Measurements from ENCODE around the gene KIF12. TPM values are rescaled to one million over a fixed set of nuclear protein-coding genes. Genes with fewer than 3 reads are reported as not detected.

The KIF12 gene
- total and polyA plus RNA-seq, 2 donors (not counting 3 experiments of a cell fraction or from before 2014, with no cell fraction given): 0.46 to 0.97 TPM

DNA sequence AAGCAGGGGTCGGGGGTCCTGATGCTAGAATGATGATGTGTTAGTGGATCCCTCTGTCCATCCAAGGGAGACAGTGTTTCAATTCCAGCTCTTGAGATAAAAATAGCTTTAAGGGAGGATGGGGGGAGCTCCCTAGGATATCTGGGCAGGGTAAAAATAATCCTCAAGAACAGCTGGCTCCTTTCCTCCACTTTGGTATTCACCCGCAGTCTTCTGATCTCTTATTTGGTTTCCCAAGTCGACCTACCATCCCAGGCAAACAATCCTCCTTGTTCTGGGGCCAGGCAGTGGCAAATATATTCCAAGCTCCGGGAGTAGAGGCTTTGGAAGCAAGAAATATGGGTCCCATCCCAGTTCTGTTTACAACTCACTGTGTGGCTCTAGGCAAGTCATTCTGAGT, 41.8 kb upstream of the KIF12 start:
- Histone ChIP-seq H3K9ac (replicated peaks; ENCODE audit: extremely low read depth, insufficient read depth, low read length) (no peak overlapping the region), H3K36me3 (ENCODE audit: control insufficient read depth in 2 of 2, extremely low read depth in 1 of 2, insufficient read depth in 2 of 2, low read length in 2 of 2) (no peaks in the 10 kb centered on the region), H3K9me1 (replicated peaks; ENCODE audit: control insufficient read depth, extremely low read depth, insufficient read depth, low read length) (no peaks in the 10 kb centered on the region), H2AFZ (ENCODE audit: low read depth, low read length) (no peak overlapping the region), H3K4me1 (ENCODE audit: control insufficient read depth, extremely low read depth, insufficient read depth, low read length) (no peaks in the 10 kb centered on the region), H3K27me3 (ENCODE audit: control insufficient read depth in 2 of 2, insufficient read depth in 2 of 2, low read length in 2 of 2) (peaks cover 26 to 28% of the 10 kb centered on the region in 2 experiments), H3K27ac (ENCODE audit: insufficient read depth, low read depth, low read length) (no peak overlapping the region), H3K79me2 (ENCODE audit: control insufficient read depth, insufficient read depth, low read length) (no peaks in the 10 kb centered on the region), H3K4me3 (replicated peaks in 1 of 3; ENCODE audit: insufficient read depth in 1 of 3, low read depth in 1 of 3, low read length in 3 of 3) (no peak overlapping the region), H4K20me1 (replicated peaks; ENCODE audit: control insufficient read depth, extremely low read depth, insufficient read depth, low read length) (no peaks in the 10 kb centered on the region), H3K4me2 (ENCODE audit: insufficient read depth, low read length) (no peak overlapping the region), H3K9me3 (replicated peaks; ENCODE audit: control insufficient read depth, insufficient read depth, low read length) (no peaks in the 10 kb centered on the region)
- intact Hi-C loops (cut with micrococcal nuclease): no loop called here
- DNase-seq (ENCODE audit: low read depth, low spot score): no peak
- ChIA-PET CTCF (interaction anchor here (1.5 to 3.6 kb wide), 5 partner anchors 9 to 150 kb away, joined by 4 to 28 read pairs (median 7); no protein-coding TSS in a partner anchor), POLR2A (no interaction called here)
- TF ChIP-seq POLR2A (IDR thresholded peaks at IDR 0.05; ENCODE audit: low read depth, low read length) (no peak), POLR2AphosphoS5 (IDR thresholded peaks at IDR 0.05; ENCODE audit: insufficient read depth, low read depth, low read length) (no peak)
- TF ChIP-seq, protein P1, sequence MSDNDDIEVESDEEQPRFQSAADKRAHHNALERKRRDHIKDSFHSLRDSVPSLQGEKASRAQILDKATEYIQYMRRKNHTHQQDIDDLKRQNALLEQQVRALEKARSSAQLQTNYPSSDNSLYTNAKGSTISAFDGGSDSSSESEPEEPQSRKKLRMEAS (IDR thresholded peaks at IDR 0.05; ENCODE audit: insufficient read depth, insufficient read length): no peak
- TF ChIP-seq, protein P2, sequence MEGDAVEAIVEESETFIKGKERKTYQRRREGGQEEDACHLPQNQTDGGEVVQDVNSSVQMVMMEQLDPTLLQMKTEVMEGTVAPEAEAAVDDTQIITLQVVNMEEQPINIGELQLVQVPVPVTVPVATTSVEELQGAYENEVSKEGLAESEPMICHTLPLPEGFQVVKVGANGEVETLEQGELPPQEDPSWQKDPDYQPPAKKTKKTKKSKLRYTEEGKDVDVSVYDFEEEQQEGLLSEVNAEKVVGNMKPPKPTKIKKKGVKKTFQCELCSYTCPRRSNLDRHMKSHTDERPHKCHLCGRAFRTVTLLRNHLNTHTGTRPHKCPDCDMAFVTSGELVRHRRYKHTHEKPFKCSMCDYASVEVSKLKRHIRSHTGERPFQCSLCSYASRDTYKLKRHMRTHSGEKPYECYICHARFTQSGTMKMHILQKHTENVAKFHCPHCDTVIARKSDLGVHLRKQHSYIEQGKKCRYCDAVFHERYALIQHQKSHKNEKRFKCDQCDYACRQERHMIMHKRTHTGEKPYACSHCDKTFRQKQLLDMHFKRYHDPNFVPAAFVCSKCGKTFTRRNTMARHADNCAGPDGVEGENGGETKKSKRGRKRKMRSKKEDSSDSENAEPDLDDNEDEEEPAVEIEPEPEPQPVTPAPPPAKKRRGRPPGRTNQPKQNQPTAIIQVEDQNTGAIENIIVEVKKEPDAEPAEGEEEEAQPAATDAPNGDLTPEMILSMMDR (IDR thresholded peaks at IDR 0.05; ENCODE audit: extremely low read depth in 1 of 2, insufficient read depth in 1 of 2, low read depth in 1 of 2, low read length in 2 of 2): no peak
- no TSS peak for BruUV-seq (replicated peaks)
- dilution Hi-C loops (cut with MboI; ENCODE audit: extremely low pct_ligation_motif_present, low sequenced_read_pairs): no loop called here
- FAIRE-seq: no peak

DNA sequence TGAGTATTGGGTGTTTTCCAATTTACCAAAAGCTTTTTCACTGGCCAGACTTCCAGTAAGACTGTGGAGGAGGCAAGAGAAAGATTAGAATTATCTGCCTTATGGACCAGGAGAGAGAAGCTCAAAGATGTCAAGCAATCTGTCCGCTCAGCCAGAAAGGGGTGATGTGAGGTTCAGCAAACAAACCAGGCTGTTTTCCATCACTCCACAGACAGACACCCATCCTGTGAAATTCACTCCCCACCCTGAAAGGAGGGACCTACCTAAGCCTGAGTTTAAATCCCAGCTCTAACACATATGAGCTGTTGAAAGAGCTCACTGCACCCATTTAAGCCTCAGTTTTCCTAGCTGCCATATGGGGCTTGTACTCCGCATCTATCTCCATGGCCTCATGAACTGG, 41.3 kb upstream of the KIF12 start:
- Histone ChIP-seq H3K27me3 (ENCODE audit: control insufficient read depth in 2 of 2, insufficient read depth in 2 of 2, low read length in 2 of 2) (peaks cover 28 to 31% of the 10 kb centered on the region in 2 experiments), H3K9me3 (replicated peaks; ENCODE audit: control insufficient read depth, insufficient read depth, low read length) (no peaks in the 10 kb centered on the region), H3K27ac (ENCODE audit: insufficient read depth, low read depth, low read length) (no peak overlapping the region), H2AFZ (ENCODE audit: low read depth, low read length) (no peak overlapping the region), H4K20me1 (replicated peaks; ENCODE audit: control insufficient read depth, extremely low read depth, insufficient read depth, low read length) (no peaks in the 10 kb centered on the region), H3K9me1 (replicated peaks; ENCODE audit: control insufficient read depth, extremely low read depth, insufficient read depth, low read length) (no peaks in the 10 kb centered on the region), H3K4me2 (ENCODE audit: insufficient read depth, low read length) (no peak overlapping the region), H3K36me3 (ENCODE audit: control insufficient read depth in 2 of 2, extremely low read depth in 1 of 2, insufficient read depth in 2 of 2, low read length in 2 of 2) (no peaks in the 10 kb centered on the region), H3K4me1 (ENCODE audit: control insufficient read depth, extremely low read depth, insufficient read depth, low read length) (no peaks in the 10 kb centered on the region), H3K79me2 (ENCODE audit: control insufficient read depth, insufficient read depth, low read length) (no peaks in the 10 kb centered on the region), H3K9ac (replicated peaks; ENCODE audit: extremely low read depth, insufficient read depth, low read length) (no peak overlapping the region), H3K4me3 (replicated peaks in 1 of 3; ENCODE audit: insufficient read depth in 1 of 3, low read depth in 1 of 3, low read length in 3 of 3) (no peak overlapping the region)
- dilution Hi-C loops (cut with MboI; ENCODE audit: extremely low pct_ligation_motif_present, low sequenced_read_pairs): no loop called here
- BruUV-seq (replicated peaks): no TSS peak
- CTCF ChIA-PET: interaction anchor here (1.5 to 3.6 kb wide), 5 partner anchors 9 to 151 kb away, joined by 4 to 28 read pairs (median 7); no protein-coding TSS in a partner anchor
- no peak for TF ChIP-seq JUN (IDR thresholded peaks at IDR 0.05; ENCODE audit: borderline replicate concordance, insufficient read depth, insufficient read length, low read depth)
- TF ChIP-seq, protein P2 (IDR thresholded peaks at IDR 0.05; ENCODE audit: extremely low read depth in 1 of 2, insufficient read depth in 1 of 2, low read depth in 1 of 2, low read length in 2 of 2): no peak
- TF ChIP-seq POLR2A (IDR thresholded peaks at IDR 0.05; ENCODE audit: low read depth, low read length): no peak
- no peak for TF ChIP-seq EZH2 (IDR thresholded peaks at IDR 0.05; ENCODE audit: borderline replicate concordance, low read depth, low read length, severe bottlenecking)
- DNase-seq (ENCODE audit: low read depth, low spot score) (no peak), FAIRE-seq (no peak)
- intact Hi-C loops (cut with micrococcal nuclease): no loop called here
- POLR2A ChIA-PET: no interaction called here
